GM12878 (cell line): ENCODE measurements around the gene GREM1. TPM values are rescaled to one million over a fixed set of nuclear protein-coding genes. Genes with fewer than 3 reads are reported as not detected.

Source experiments
- ATAC-seq: fragments of 200-7000 bp; cut with Tn5 transposase; 3 replicates; pipeline ENCODE4 v1.9.1; 2020; ENCODE audit warnings: mild to moderate bottlenecking, moderate library complexity
- BruUV-seq: library from RNA; stranded (reverse); fragments of 400-500 nt; replicated peaks from 2 replicates; lab custom pipeline; 2021; lab: Mats Ljungman, UMichigan
- CTCF ChIA-PET: fragments of 300-600 bp; sonication (Branson Sonifier 250); formaldehyde crosslinking; extraction: SDS; loops from one replicate; lab custom pipeline; 2021; ENCODE audit warnings: inconsistent platforms; lab: Yijun Ruan, JAX
- POLR2A ChIA-PET: fragments of 350-600 bp; formaldehyde crosslinking; extraction: SDS; loops from one replicate; lab custom pipeline; 2021; ENCODE audit warnings: inconsistent platforms; lab: Charles Lee
- RAD21 ChIA-PET: fragments of 300-600 bp; sonication (Branson Sonifier 250); formaldehyde crosslinking; loops from one replicate; lab custom pipeline; 2023; ENCODE audit warnings: antibody characterized with exemption; ENCODE audit not compliant: unreplicated experiment; lab: Charles Lee
- SMC1A ChIA-PET: fragments of 300-600 bp; sonication (Branson Sonifier 250); formaldehyde crosslinking; loops from one replicate; lab custom pipeline; 2023; ENCODE audit not compliant: unreplicated experiment, uncharacterized antibody; lab: Charles Lee
- DNase-seq: peaks from one replicate; pipeline ENCODE4 v3.0.0-alpha.2; 2011; ENCODE audit warnings: low read depth, low spot score
- FAIRE-seq: peaks from 3 replicates; lab custom pipeline; 2011; peaks lifted over from hg19 to GRCh38; lab: Jason Lieb, UNC
- H2AFZ ChIP-seq: 2 replicates; pipeline ENCODE4 v1.6.0; 2011; ENCODE audit warnings: low read depth, low read length, control low read depth; ENCODE audit not compliant: control insufficient read depth
- H3K27ac ChIP-seq: 2 replicates; pipeline ENCODE4 v1.5.1; 2011; ENCODE audit warnings: control low read depth; ENCODE audit not compliant: control insufficient read depth, insufficient read depth
- H3K27me3 ChIP-seq, 2 experiments: replicated peaks in 1 of 2; 2 replicates each; pipeline versions ENCODE4 v1.6.0 to v1.6.1; 2011; ENCODE audit warnings: low read length in 1 of 2; ENCODE audit not compliant: control insufficient read depth in 2 of 2, insufficient read depth in 2 of 2
- H3K36me3 ChIP-seq, 2 experiments: 2 replicates each; pipeline ENCODE4 v1.5.1; 2011; ENCODE audit warnings: low read length in 1 of 2; ENCODE audit not compliant: control insufficient read depth in 2 of 2, insufficient read depth in 2 of 2
- H3K4me1 ChIP-seq: 2 replicates; pipeline ENCODE4 v1.6.1; 2011; ENCODE audit warnings: mild to moderate bottlenecking, low read length, moderate library complexity, mixed read lengths; ENCODE audit not compliant: control insufficient read depth, insufficient read depth
- H3K4me2 ChIP-seq: 2 replicates; pipeline ENCODE4 v1.6.0; 2011; ENCODE audit warnings: control low read depth; ENCODE audit not compliant: control insufficient read depth, insufficient read depth
- H3K4me3 ChIP-seq: fragments of 200-600 bp; sonication (generic); 2 replicates; pipeline ENCODE4 v1.5.1; 2016
- H3K79me2 ChIP-seq: 2 replicates; pipeline ENCODE4 v1.6.0; 2011; ENCODE audit warnings: low read length; ENCODE audit not compliant: control insufficient read depth, insufficient read depth
- H3K9ac ChIP-seq: 2 replicates; pipeline ENCODE4 v1.8.0; 2011; ENCODE audit warnings: low read length, control low read depth, mixed read lengths; ENCODE audit not compliant: control insufficient read depth, insufficient read depth
- H3K9me3 ChIP-seq: replicated peaks from 3 replicates; pipeline ENCODE4 v1.5.1; 2011; ENCODE audit warnings: mild to moderate bottlenecking, low read length; ENCODE audit not compliant: control insufficient read depth, insufficient read depth
- H4K20me1 ChIP-seq: 2 replicates; pipeline ENCODE4 v1.6.0; 2011; ENCODE audit not compliant: control insufficient read depth, insufficient read depth
- BRCA1 ChIP-seq: IDR thresholded peaks from 2 replicates; pipeline ENCODE4 v1.6.1; 2011; ENCODE audit warnings: low read depth, low read length, improper control_type of control experiment
- CBFB ChIP-seq: IDR thresholded peaks from 2 replicates; pipeline ENCODE4 v1.6.1; 2016; ENCODE audit warnings: antibody characterized with exemption, low read depth
- CBX3 ChIP-seq: fragments of 200-600 bp; sonication (generic); IDR thresholded peaks from 2 replicates; pipeline ENCODE4 v1.6.1; 2016; ENCODE audit warnings: low read depth, borderline replicate concordance
- CUX1 ChIP-seq: IDR thresholded peaks from 2 replicates; pipeline ENCODE4 v1.6.1; 2012; ENCODE audit warnings: improper control_type of control experiment, low read depth, low read length; ENCODE audit not compliant: insufficient replicate concordance
- NR2C1 ChIP-seq: fragments of 450-650 bp; IDR thresholded peaks from 2 replicates; pipeline ENCODE4 v1.6.1; 2017; ENCODE audit warnings: antibody characterized with exemption, mild to moderate bottlenecking, moderate library complexity
- PAX8 ChIP-seq: fragments of 450-650 bp; IDR thresholded peaks from 2 replicates; pipeline ENCODE4 v1.6.1; 2017; ENCODE audit warnings: mild to moderate bottlenecking, moderate library complexity
- PBX3 ChIP-seq: IDR thresholded peaks from 2 replicates; pipeline ENCODE4 v1.6.1; 2011; ENCODE audit warnings: mild to moderate bottlenecking, low read depth, low read length, moderate library complexity; ENCODE audit not compliant: insufficient replicate concordance
- RELA ChIP-seq: fragments of 450-650 bp; IDR thresholded peaks from 2 replicates; pipeline ENCODE4 v1.8.0; 2014; ENCODE audit warnings: borderline replicate concordance; ENCODE audit not compliant: partially characterized antibody
- SMC3 ChIP-seq: IDR thresholded peaks from 2 replicates; pipeline ENCODE4 v1.6.1; 2011; ENCODE audit warnings: low read length, improper control_type of control experiment, borderline replicate concordance
- SPI1 ChIP-seq: IDR thresholded peaks from 2 replicates; pipeline ENCODE4 v1.6.1; 2011; ENCODE audit warnings: low read depth, mild to moderate bottlenecking, low read length, moderate library complexity, borderline replicate concordance; ENCODE audit not compliant: insufficient read depth
- YY1 ChIP-seq: IDR thresholded peaks from 2 replicates; pipeline ENCODE4 v1.6.1; 2011; ENCODE audit warnings: low read depth, mild to moderate bottlenecking, low read length
- ZBTB40 ChIP-seq: fragments of 450-650 bp; IDR thresholded peaks from 2 replicates; pipeline ENCODE4 v1.6.1; 2016; ENCODE audit warnings: mild to moderate bottlenecking, moderate library complexity, borderline replicate concordance
- ZNF207 ChIP-seq: fragments of 450-650 bp; IDR thresholded peaks from 2 replicates; pipeline ENCODE4 v1.6.1; 2014; ENCODE audit warnings: antibody characterized with exemption, mild to moderate bottlenecking, borderline replicate concordance
- WGBS: methylation state at CpG from one replicate; pipeline ENCODE4 v1.1.6; 2016; ENCODE audit warnings: low lambda C conversion rate; ENCODE audit not compliant: insufficient replicate concordance, insufficient coverage; ENCODE audit errors: missing lambda C conversion rate; 5-methylcytosine and 5-hydroxymethylcytosine counted together
- in situ Hi-C: fragments of 300-500 bp; cut with MboI; formaldehyde crosslinking; loops from 9 replicates; pipeline ENCODE4 v1.14.3; 2018; ENCODE audit warnings: mixed read lengths
- intact Hi-C: fragments of 100-400 bp; cut with micrococcal nuclease; formaldehyde crosslinking; loops from one replicate; pipeline ENCODE4 v1.14.2; 2022; ENCODE audit not compliant: unreplicated experiment
- polyA plus RNA-seq, 11 experiments: library from polyadenylated mRNA; depleted of rRNA in 4 of 11; unstranded in 6 of 11; stranded (reverse) in 5 of 11; fragments of >200 nt; fragmentation: Nextera tagmentation in 4 of 11; fragmentation: Illumina TruSeq in 1 of 11; extraction: Ambion mirVana in 4 of 11; extraction: Trizol in 1 of 11; gene quantifications; 1 replicate in 1 of 11; 2 replicates in 10 of 11; pipeline versions ENCODE4 v1.2.1 to v1.2.3, GENCODE V29; 2011 to 2016; ENCODE audit warnings: inconsistent platforms in 2 of 11, missing spikeins in 2 of 11, low read depth in 1 of 11
- total RNA-seq, 4 experiments: library from RNA; depleted of rRNA in 3 of 4; stranded (reverse); fragments of >200 nt in 3 of 4; fragmentation: Illumina TruSeq in 1 of 4; extraction: Trizol in 1 of 4; gene quantifications; 2 replicates each; pipeline versions ENCODE4 v1.2.1 to v1.2.3, GENCODE V29; 2013 to 2021

GREM1 gene
- total and polyA plus RNA-seq, 10 of the 15 experiments (the other 5 are each of a cell fraction or from before 2014, with no cell fraction given): 0.08 to 0.36 (median 0.08) TPM; not detected in 7

DNA sequence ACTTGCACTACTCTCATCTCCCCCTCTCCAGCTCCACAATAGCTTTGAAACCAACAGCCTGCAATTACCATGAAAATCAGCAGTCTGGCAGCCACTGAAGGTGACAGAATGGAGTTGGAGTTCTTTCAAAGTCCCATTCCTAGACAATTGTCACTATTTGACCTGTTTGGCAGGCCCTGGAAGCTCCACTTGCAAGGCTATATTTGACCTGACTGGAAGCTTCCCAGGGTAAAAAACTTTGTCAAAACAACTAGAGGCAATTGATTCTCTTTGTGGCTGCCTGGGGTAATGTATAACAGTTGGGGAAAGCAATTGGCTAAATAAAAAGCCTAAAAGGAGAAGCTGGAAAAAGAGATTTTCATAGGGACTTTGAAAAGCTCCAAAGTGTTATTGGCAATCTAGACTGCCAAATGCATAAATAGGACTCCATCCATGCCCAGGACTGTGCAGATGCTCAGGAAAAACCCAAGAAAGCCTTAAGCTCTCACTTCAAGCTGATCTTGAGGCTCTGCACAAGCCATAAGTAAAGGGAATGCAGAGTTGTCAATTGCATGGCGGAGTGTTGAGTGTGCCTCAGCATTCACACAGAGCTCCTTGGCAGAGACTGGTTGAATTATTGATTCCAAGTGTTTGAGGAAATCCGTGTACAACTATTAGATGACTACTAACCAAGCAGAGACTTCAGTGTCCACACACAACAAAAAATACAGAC is 18.3 kb downstream of the GREM1 start:
- ChIA-PET RAD21 (no interaction called here), POLR2A (no interaction called here), CTCF (interaction anchor here (1.2 to 1.3 kb wide), 2 partner anchors 8 to 13 kb away, joined by 3 to 4 read pairs; no protein-coding TSS in a partner anchor), SMC1A (interaction anchor here (1.2 kb wide), 1 partner anchor 13 kb away, joined by 3 read pairs; no protein-coding TSS in a partner anchor)
- no peaks in the 10 kb centered on the region for H3K36me3 ChIP-seq
- in situ Hi-C loops (no loop called here), intact Hi-C loops (no loop called here)
- ATAC-seq (no peak), FAIRE-seq (no peak), DNase-seq (no peak)
- H3K27ac ChIP-seq: no peak overlapping the region
- H3K4me3 ChIP-seq: no peak overlapping the region
- H4K20me1 ChIP-seq: no peaks in the 10 kb centered on the region
- H3K9me3 ChIP-seq: no peaks in the 10 kb centered on the region
- no peaks in the 10 kb centered on the region for H3K4me1 ChIP-seq
- BruUV-seq: no TSS peak
- no peak overlapping the region for H3K4me2 ChIP-seq
- H3K9ac ChIP-seq: no peak overlapping the region
- peaks cover 3 to 4% of the 10 kb centered on the region in 2 experiments; a peak in 1 of 4 replicates for H3K27me3 ChIP-seq
- WGBS: 17% methylated on average over 2 of the region's 2 CpGs
- H3K79me2 ChIP-seq: no peaks in the 10 kb centered on the region
- H2AFZ ChIP-seq: no peak overlapping the region
- TF ChIP-seq YY1 (no peak), BRCA1 (no peak), CUX1 (no peak), PBX3 (no peak), RELA (no peak), CBFB (no peak), SMC3 (no peak), PAX8 (no peak), SPI1 (no peak), NR2C1 (no peak), ZBTB40 (no peak), CBX3 (no peak), ZNF207 (no peak)
